NCI-H1105 treated with DMSO at 0.1 percent for 48 hours (cell line): ENCODE measurements around the gene OPCML.

Experiments used
- DNase-seq: peaks from one replicate; lab custom pipeline; 2025; lab: John Stamatoyannopoulos, UW

The OPCML gene

DNA sequence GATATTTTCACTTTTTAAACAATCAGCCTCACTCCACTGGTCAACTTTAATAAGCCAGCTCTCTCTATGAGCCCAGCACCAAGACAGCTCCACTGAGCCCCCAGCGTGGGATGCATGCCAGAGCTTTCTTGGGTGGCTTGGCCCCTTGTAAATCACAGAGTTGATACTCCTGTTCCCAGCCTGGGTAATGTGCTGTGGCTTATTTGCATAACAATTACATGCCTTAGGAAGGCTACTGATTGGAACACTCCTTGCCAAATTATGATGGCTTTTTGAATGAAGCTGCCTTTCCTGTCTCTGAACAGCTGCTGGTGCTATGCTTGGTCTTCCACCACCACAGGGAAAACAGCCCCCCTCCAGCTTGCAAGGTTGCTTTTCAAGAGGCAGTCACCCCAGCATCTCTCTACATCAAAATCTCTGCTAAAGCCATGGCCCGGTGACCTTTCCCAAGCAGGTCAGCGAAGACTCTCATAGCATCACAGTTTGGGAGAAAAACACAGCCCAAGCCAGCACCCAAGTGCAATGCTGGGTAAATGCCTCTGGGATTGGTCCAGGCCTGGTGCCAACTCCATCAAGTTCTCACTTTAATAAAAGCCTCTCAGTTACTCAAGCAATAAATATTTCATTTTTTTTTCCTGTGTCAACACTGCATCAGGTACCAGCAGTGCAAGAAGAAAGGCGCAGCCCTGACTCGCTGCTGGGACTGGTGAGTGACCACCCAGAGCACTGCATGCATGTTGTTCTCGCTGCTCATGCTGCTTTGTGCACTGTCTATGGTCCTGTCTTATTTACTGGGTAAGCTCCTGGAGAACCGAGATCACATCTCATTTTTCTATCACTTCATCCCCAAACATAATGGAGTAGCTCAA lies 549.3 kb downstream of the OPCML start:
- peak; percentile 97 for DNase-seq

DNA sequence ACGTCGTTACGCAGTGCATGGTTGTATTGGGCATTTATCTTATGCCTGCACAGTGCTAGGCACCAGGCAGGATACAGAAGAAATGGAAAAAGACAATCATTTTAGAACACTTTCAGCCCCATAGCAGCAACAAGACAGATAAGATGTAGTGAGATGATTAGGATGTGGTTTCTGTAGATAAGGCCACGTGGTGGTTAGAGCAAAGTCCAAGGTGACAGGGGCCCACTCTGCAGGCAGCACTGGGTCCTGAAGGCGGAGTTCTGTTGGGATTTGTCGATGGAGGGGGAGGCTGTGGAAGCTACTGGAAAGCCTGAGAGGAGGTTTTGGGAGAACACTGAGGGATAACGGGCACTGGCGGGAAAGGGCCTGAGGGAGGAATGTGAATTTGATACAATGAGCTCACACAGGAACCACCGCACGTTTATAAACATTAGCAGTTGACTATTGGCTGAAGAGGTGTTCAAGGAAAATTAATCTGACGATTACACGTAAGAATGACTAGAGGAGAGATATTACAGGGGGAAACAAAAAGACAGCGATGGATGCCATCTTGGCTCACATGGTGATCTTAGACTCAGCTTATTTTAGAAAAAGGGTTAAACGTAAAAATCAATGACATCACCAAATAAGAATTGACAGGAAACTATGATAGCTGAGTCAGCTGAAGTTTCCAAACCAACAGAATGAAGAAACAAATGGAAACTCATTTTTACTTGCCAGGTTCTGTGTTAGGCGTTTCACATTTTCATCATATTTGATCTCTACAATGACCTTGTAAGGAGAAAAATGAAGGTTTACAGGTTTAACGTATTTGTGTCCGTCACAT lies 551.0 kb downstream of the OPCML start:
- no peak for DNase-seq

DNA sequence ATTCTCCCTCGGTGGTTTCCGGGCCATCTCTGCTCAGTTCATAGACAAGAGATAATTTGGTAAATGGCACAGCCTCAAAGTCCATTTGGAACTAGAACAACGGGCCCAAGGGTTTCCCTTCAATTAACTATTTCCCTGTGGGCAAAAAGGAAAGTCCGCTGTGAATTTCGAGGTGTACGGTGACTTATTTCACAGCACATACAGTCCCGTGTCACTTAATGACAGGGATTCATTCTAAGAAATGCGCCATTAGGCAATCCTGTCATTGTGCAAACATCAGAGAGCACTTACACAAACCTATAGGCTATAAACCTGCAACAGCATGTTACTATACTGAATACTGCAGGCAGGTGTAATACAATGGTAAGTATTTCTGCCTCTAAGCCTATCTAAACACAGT lies 551.6 kb downstream of the OPCML start:
- DNase-seq = no peak

DNA sequence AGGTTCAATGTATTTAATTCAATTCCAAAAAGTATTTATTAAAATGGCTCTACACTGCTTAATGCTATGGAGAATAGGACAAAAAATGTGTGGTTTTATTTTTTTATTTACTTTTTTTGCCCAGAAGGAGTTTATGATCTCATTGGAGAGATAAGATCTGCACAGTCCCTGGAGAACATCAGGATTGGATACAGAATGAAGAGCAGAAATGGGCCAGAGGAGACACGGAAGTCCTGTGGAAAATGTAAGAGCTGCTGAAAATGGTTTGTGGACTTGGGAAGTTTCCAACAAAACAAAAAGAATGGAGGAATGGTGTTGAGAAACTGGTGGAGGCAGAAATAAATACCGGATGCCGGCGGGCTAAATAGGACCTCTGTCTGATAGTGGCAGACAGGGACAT lies 554.6 kb downstream of the OPCML start:
- no peak for DNase-seq

DNA sequence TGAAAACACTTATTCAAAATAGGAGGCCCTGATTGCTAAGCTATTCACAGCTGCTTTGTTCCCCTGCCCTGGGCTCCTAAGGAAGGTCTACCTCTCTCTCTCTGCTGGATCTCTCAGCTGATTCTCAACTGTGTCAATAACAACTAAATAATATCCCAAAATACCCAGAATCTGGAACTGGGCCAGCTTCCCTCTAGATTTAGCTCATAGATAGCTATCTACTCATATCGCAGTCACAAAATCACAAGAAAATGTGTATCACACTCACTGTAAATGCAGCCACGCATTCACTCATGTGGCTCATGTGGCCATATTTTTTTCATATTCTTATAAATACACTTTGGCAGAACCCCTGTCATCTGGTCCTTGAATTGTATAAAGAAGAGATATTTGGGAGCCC lies 555.1 kb downstream of the OPCML start:
- peak; percentile 79 for DNase-seq

DNA sequence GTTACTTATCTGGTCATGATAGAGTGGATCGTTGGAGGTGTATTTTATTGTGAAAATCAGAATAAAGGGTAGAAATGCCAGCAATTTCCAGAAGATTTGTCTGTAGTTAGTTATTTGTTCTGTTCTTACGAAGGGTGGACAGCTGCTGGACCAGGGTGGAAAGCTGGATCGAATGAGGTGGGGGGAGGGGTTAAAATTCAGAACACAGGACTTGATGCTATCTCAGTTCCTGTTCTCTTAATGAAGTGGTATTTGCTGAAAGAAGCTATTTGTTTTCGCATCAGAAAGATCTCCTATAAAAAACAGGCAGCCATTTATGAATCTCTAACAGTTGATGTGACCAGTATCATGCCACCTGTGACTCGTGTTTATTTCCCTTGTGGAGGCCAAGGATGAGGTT lies 556.2 kb downstream of the OPCML start:
- DNase-seq = no peak

DNA sequence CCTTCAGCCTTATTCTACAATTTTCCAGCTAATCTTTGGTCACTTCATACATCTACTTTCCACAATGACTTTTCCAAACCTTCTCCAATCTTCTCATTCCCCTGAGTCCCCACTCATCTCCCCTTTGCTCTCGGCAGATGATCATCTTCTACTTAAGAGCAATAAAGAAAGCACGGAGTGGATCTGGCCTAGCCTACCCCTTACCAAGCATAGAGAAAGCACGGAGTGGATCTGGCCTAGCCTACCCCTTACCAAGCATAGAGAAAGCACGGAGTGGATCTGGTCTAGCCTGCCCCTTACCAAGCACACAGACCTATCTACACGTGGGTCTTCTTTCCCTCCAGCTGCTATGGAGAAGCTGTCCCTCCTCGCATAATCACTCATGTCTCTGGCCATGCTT lies 558.6 kb downstream of the OPCML start:
- no peak for DNase-seq

DNA sequence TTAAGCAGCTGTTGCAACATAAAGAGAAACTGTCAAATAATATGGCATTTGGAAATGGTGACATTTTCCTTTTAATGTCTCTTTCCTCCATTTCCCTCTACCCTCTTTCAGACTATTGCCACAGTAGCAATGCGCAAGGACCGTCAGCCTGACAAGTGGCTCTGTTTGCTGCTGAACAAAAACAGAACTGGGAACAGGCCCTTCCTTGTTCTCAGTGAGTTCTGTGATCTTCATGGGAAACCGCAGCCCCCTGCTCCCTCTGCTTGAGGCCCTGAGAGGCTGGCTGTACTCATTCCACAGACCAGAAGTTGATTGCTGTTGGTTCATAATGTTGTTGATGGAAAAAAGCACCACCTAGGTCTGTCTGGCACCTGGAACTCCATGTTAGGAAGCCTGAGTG lies 559.7 kb downstream of the OPCML start:
- no peak for DNase-seq

DNA sequence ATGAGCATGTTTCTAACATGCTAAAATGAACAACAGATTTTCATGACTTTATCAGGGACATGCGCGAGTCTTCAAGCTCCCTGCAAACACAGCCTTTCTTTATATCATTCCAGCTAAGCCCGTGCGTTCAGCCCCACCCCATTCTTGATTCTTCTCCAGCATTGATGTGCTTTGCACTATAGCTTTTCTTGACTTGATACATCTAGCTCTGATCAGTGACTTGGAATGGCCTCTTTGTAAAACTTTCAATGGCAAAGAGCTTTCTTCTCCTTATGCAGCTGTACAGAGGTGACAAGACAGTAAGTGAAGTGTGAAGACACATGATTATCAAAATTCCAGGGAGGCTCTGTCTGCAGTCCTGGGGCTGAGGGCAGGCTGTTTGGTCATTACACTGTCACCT lies 561.0 kb downstream of the OPCML start:
- no peak for DNase-seq

DNA sequence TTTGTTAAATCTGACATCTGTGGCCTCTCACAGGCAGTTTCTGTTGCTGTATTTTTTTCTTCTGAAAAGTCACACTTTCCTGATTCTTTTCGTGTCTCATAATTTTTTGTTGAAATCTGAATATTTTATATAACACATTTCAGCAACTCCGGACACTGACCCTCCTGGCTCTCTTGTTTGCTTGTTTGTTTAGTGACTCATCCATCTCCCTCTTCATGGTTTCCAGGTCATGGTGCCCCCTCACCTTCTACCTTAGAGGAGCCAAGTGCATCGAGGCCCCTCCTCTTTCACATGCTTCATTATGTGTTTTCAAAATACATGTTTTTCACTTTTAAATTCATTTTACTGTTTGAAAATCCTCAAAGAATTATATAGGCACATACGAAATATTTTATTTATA lies 562.4 kb downstream of the OPCML start:
- DNase-seq = no peak

DNA sequence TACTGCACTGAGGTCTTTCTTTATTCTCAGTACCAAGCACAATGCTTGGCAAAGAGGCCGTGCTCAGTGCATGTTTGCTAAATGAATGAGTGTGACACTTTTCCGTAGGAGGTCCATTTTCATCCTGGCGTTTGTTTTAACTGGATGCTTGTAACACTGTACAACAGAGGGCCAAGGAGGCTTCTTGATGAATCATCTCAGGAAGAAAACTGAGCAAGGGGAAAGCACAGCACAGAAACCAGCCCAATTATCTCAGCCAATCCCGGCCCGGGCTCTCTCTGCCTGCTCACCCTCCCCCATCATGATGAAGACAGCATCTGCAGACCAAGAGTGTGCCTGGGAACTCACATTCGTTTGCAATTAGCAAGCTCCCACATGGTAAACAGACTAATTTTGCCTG lies 570.3 kb downstream of the OPCML start:
- no peak for DNase-seq

DNA sequence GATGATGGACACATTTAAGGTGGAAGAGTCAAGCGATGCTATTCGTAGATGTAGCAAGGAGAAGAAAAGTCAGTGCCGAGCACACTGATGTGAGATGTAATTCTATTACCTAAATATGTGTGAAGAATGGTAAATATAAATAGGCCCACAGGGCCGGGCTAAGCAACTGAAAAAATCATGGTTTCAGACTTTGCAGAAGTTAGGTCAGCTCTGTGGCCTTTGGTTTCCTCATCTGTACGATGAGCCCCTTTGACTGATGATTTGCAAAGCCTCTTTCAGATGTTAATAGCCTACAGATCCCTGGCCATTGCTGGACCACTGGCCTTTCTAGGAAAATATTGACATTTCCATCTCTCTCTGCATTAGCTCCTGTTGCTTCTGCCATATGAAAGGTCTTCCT lies 570.8 kb downstream of the OPCML start:
- no peak for DNase-seq

DNA sequence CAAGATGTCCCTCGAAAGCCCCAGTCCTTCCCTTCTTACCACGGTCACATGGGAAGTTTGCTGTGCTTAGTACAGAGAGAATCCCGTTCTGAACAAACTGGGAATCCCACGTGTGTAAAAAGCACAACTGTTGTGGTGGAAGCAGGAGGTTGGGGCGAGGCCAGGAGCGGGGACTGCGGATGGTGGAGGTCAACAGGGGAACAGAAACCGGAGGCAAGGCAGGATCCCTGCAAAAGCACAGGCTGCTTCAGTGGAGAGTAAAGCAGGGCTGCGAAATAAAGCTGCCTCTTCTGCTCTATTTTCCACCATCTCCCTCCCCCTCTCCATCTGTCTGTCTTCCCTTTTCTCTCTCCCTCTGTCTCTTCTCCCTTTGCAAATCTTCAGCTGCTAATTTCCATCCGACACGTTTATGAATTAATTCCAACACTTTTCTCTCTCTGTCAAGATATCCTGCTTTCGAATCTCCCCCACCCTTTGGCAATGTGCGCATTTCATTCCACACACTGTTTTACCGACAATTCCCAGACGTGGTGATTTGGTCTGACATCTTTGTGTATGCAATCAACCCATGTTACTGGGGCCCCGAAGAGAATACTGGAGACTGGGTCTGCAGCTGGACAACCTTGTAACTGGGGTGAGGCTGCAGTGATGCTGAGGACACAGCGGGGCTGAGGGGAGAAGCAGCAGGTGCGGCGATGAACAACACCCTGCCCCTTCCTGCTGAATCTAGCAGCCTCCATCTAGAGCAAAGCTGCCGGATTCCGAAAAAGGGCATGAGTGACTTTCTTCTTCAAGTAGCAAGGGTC lies 571.8 kb downstream of the OPCML start:
- no peak for DNase-seq

DNA sequence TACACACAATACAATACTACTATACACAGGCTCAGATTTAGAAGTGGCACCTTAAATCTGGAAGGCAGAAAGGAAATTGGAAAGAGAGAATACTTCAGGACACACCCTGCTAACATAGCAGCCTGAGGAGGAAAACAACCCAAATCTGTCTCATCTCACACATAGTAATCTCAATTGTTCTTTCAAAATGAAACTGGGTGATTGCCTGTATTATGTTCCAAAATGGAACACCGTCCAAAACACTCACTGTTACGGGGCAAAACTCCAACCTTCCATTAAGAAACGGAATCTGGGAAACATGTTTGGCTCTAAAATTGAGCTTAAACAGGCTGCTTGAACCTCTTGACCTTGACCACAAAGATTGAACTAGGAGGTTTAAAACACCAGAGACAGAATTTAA lies 572.6 kb downstream of the OPCML start:
- no peak for DNase-seq

DNA sequence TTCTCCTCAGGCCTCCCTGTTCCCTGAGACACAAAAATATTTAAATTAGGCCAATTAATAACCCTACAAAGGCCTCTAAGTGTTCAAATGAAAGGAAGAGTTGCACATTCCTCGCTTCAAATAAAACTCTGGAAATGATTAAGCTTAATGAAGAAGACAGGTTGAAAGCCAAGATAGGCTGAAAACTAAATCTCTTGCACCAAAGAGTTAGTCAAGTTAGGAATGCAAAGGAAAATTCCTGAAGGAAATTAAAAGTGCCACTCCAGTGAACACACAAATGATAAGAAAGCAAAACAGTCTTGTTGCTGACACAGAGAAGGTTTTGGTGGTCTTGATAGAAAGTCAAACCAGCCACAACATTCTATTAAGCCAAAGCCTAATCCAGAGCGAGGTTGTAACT lies 574.4 kb downstream of the OPCML start:
- no peak for DNase-seq

DNA sequence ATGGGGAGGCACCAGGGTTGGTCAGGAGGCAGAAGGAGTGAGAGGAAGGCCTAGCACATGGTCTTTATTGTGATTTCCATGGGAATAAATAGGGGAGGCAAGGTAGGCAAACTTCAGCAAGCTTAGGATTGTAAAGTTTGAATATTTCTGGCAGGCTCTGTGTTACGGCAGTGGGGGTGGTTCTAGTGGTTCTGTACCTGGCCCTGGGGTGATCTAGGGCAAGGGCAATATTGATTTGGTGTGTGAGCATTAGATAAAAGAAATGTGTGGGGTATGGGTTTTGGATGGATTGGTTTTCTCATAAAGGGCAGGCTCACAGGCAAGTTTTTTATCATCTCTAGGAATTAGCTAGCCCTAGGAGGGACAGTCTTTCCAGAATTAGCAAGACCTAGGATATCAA lies 584.0 kb downstream of the OPCML start:
- DNase-seq = no peak

DNA sequence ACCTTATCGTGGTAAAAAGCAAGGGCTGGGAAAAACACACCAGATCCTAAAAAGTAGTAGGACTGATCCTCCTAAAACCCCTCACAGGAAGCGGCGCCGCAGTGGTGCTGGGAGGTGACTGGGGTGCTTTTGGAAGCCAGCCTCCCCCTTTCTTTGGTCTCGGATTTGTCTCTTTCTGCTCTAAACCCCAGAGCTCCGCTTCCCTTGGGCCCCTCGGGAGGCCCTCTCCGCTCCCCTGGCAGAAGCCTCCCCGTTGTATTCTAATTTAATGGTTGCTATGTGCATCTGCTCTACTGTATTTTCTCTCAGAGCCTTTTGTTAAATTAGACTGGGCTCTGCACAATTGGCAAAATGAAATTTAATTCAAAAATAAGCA lies 587.7 kb downstream of the OPCML start:
- no peak for DNase-seq

DNA sequence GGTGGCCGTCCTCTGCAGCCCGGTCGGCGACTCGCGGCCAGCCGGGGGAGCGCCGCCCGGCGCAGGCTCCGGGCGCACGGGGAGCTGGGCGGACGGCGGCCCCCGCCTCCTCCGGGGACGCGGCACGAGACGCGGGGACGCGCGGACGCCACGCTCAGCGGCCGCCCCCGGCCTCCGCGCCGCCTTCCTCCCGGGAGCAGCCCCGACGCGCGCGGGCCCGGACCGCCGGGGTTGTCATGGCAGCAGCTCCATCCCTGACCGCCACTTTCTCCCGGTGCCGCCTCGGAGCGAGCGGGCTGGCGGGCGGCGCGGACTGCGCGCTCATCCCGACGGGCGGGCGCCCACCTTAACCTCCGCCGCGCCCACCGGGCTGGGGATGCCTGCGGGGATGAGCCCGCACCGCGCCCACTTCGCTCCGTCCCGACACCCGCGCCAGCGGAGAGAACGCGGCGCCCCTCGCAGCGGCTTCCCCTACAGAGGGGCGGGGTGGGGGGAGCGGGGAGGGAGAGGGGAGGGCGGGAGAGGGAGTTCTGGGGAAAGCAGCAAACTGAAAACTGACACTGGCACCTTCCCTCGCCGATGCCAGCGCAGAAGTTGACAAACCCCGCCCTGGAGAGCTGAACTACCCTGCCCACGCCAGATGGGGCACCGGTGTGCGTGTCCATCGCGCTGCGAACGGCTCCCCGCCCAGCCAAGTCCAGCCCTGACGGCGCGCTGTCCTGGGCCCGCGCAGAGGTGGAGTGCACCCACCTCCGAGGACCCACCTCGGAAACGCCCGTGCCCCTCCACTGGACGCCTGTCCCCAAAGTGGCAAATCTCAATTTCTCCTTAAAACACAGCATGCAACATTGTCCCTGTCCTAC lies 588.4 kb downstream of the OPCML start:
- peak; percentile 65 for DNase-seq

DNA sequence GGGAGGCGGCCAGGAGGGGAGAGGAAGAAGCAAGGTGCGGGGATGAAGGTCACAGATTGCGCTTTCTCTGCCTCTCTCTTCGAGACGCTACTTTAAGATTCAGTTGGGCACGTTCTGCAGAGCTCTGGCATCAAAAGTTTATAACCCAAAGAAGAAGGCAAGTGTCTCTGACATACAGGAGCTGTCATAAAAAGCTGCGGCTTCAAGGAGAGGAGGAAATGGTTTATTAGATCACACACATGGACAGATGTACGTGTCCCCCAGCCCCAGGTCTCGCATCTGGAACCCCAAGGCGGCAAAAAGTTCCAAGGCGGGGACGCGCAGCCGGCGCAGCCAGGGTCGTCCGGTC lies 589.0 kb downstream of the OPCML start:
- DNase-seq = no peak

DNA sequence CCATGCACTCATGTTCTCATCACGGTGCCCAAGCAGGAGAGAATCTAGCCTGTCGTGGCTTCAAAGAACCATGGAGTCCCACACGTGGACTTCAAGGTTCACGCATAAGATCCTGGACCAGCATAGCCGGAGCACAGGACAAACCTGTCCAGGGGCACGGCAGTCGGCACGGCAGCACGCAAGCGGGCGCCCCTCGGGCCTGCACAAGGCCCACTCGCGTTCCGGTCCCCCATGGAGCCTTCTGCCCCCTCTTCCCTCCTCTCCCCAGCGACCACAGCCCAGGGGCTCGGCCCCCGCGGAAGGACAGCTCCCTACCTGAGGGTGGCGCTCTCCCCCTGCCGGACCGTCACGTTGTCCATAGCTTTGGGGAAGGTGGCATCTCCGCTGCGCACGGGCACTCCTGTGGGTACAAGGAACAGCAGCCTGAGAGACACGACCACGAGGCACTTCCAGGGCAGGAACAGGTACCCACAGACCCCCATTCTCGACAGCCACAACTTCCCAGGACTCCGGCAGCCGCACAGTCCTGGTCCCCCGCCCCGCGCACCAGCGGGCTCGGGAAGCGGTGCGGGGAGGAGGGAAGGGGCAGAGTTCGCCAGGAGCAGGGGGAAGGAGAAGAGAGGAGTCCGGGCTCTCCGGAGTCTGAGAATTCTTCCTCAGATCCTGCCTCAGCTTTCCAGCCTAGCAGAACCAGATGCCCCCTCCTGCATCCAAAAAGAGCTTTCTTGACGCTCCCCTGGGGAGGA lies 589.5 kb downstream of the OPCML start:
- no peak for DNase-seq

DNA sequence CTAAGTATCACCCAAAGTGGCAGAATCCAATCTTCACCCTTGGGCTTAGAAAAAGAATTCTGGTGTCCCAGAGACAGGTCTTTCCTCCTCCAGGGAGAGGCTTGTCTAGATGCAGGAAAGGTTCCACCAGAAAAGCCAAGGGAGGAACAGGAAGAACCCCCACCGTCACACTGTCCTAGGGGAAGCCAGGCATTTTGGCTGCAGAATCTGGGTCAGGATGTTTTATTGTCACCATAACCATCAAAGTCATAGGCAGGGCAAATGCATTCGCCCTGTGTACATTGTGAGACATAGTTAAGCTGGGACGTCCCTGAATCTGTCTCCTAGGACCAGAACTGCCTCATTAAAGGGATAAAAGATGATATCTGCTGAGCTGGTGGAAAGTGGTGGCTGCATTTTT lies 590.5 kb downstream of the OPCML start:
- DNase-seq = no peak
